NOMO-1 (cell line): Measurements from ENCODE around the gene AHCYL1.
A peak's percentile ranks its signal among the peaks of the same experiment; 100 is the strongest.
"Not testable (repeated sequence)": the region's sequence is repeated elsewhere in the genome, so short reads cannot be mapped to it uniquely, and the experiment has no call there.

Experiments
- DNase-seq, 2 experiments: peaks; one replicate each; lab custom pipeline; 2025; ENCODE audit not compliant: unreplicated experiment in 2 of 2; lab: John Stamatoyannopoulos, UW

The AHCYL1 gene

GRCh38 chr1:109996476-109996875, 11.9 kb downstream of the AHCYL1 start:
- no peak for DNase-seq

GRCh38 chr1:109997204-109997866, 12.8 kb downstream of the AHCYL1 start:
- DNase-seq: no peak

GRCh38 chr1:109997867-109998229, 13.3 kb downstream of the AHCYL1 start:
- no peak for DNase-seq

- no peak for DNase-seq
Measured at GRCh38 chr1:110002695-110003094, 18.1 kb downstream of the AHCYL1 start.

- peak; percentile 65 to 77 for DNase-seq
Measured at GRCh38 chr1:110003747-110004428, 19.3 kb downstream of the AHCYL1 start.

- DNase-seq: no peak
Measured at GRCh38 chr1:110004583-110004982, 20.0 kb downstream of the AHCYL1 start.

GRCh38 chr1:110005971-110006370, 21.4 kb downstream of the AHCYL1 start:
- DNase-seq: no peak

- DNase-seq: no peak
Measured at GRCh38 chr1:110006516-110006915, 22.0 kb downstream of the AHCYL1 start.

GRCh38 chr1:110007046-110007830, 22.7 kb downstream of the AHCYL1 start:
- DNase-seq: no peak

- no peak for DNase-seq
Measured at GRCh38 chr1:110008971-110009565, 24.5 kb downstream of the AHCYL1 start.

GRCh38 chr1:110011527-110012041, 27.0 kb downstream of the AHCYL1 start:
- DNase-seq: peak; percentile 55 to 86

GRCh38 chr1:110012100-110012780, 27.7 kb downstream of the AHCYL1 start:
- peak in 1 of 2 experiments; percentile 62 for DNase-seq

GRCh38 chr1:110017792-110018191, 33.2 kb downstream of the AHCYL1 start:
- DNase-seq: no peak

GRCh38 chr1:110018396-110018795, 33.8 kb downstream of the AHCYL1 start:
- no peak for DNase-seq

GRCh38 chr1:110019770-110020169, 35.2 kb downstream of the AHCYL1 start:
- no peak for DNase-seq

- no peak for DNase-seq
Measured at GRCh38 chr1:110021285-110021684, 36.7 kb downstream of the AHCYL1 start.

- no peak for DNase-seq
Measured at GRCh38 chr1:110024613-110025012, 40.0 kb downstream of the AHCYL1 start.

- DNase-seq: not testable (repeated sequence)
Measured at GRCh38 chr1:110030687-110031086, 46.1 kb downstream of the AHCYL1 start.

GRCh38 chr1:110032327-110032726, 47.8 kb downstream of the AHCYL1 start:
- no peak for DNase-seq

- DNase-seq: no peak
Measured at GRCh38 chr1:110033421-110033820, 48.9 kb downstream of the AHCYL1 start.
